ENCODE measurements around the gene CDC37L1.
"Not testable (repeated sequence)": the region's sequence is repeated elsewhere in the genome, so short reads cannot be mapped to it uniquely, and the experiment has no call there.

CDC37L1 gene

GRCh38 chr9:4746278-4747030 is 67.1 kb downstream of the CDC37L1 start:
- no peak overlapping the region for H3K9ac ChIP-seq (ENCODE audit: low read length)
- H3K27ac ChIP-seq (ENCODE audit: low read depth, low read length), result no peak overlapping the region
- H3K4me3 ChIP-seq (ENCODE audit: low read length), result no peak overlapping the region
- no peaks in the 10 kb centered on the region for H3K27me3 ChIP-seq (ENCODE audit: control insufficient read depth, insufficient read depth, low read length)
- H3K4me1 ChIP-seq (ENCODE audit: control insufficient read depth, insufficient read depth, low read length), result no peaks in the 10 kb centered on the region
- H3K36me3 ChIP-seq (ENCODE audit: control insufficient read depth, insufficient read depth, low read length), result no peaks in the 10 kb centered on the region

GRCh38 chr9:4748612-4749011 is 69.2 kb downstream of the CDC37L1 start:
- Histone ChIP-seq H3K4me1 (ENCODE audit: control insufficient read depth, insufficient read depth, low read length) (no peaks in the 10 kb centered on the region), H3K36me3 (ENCODE audit: control insufficient read depth, insufficient read depth, low read length) (no peaks in the 10 kb centered on the region), H3K9ac (ENCODE audit: low read length) (no peak overlapping the region), H3K27me3 (ENCODE audit: control insufficient read depth, insufficient read depth, low read length) (no peaks in the 10 kb centered on the region), H3K4me3 (ENCODE audit: low read length) (no peak overlapping the region), H3K27ac (ENCODE audit: low read depth, low read length) (no peak overlapping the region)

- no peak overlapping the region for H3K4me3 ChIP-seq (ENCODE audit: low read length)
- no peaks in the 10 kb centered on the region for H3K4me1 ChIP-seq (ENCODE audit: control insufficient read depth, insufficient read depth, low read length)
- H3K27ac ChIP-seq (ENCODE audit: low read depth, low read length), result no peak overlapping the region
- no peaks in the 10 kb centered on the region for H3K36me3 ChIP-seq (ENCODE audit: control insufficient read depth, insufficient read depth, low read length)
- H3K9ac ChIP-seq (ENCODE audit: low read length), result no peak overlapping the region
- H3K27me3 ChIP-seq (ENCODE audit: control insufficient read depth, insufficient read depth, low read length), result no peaks in the 10 kb centered on the region
Measured at GRCh38 chr9:4750023-4750673, 70.8 kb downstream of the CDC37L1 start.

- H3K27me3 ChIP-seq (ENCODE audit: control insufficient read depth, insufficient read depth, low read length); H3K27ac ChIP-seq (ENCODE audit: low read depth, low read length); H3K4me3 ChIP-seq (ENCODE audit: low read length); H3K9ac ChIP-seq (ENCODE audit: low read length); H3K36me3 ChIP-seq (ENCODE audit: control insufficient read depth, insufficient read depth, low read length); H3K4me1 ChIP-seq (ENCODE audit: control insufficient read depth, insufficient read depth, low read length): not testable (repeated sequence)
Measured at GRCh38 chr9:4754530-4754929, 75.2 kb downstream of the CDC37L1 start.

GRCh38 chr9:4755026-4755609 is 75.7 kb downstream of the CDC37L1 start:
- Histone ChIP-seq H3K9ac (ENCODE audit: low read length) (no peak overlapping the region), H3K4me1 (ENCODE audit: control insufficient read depth, insufficient read depth, low read length) (no peaks in the 10 kb centered on the region), H3K36me3 (ENCODE audit: control insufficient read depth, insufficient read depth, low read length) (no peaks in the 10 kb centered on the region), H3K27ac (ENCODE audit: low read depth, low read length) (no peak overlapping the region), H3K4me3 (ENCODE audit: low read length) (no peak overlapping the region), H3K27me3 (ENCODE audit: control insufficient read depth, insufficient read depth, low read length) (no peaks in the 10 kb centered on the region)

- H3K4me3 ChIP-seq (ENCODE audit: low read length), result no peak overlapping the region
- H3K27ac ChIP-seq (ENCODE audit: low read depth, low read length), result no peak overlapping the region
- no peak overlapping the region for H3K9ac ChIP-seq (ENCODE audit: low read length)
- H3K4me1 ChIP-seq (ENCODE audit: control insufficient read depth, insufficient read depth, low read length), result no peaks in the 10 kb centered on the region
- H3K36me3 ChIP-seq (ENCODE audit: control insufficient read depth, insufficient read depth, low read length), result no peaks in the 10 kb centered on the region
- no peaks in the 10 kb centered on the region for H3K27me3 ChIP-seq (ENCODE audit: control insufficient read depth, insufficient read depth, low read length)
Measured at GRCh38 chr9:4756420-4756819, 77.1 kb downstream of the CDC37L1 start.
